WTC11 (cell line): ENCODE data around the gene SLC9A3. TPM values are rescaled to one million over a fixed set of nuclear protein-coding genes. Genes with fewer than 3 reads are reported as not detected.

ENCODE experiments used
- ATAC-seq: fragments of 200-7000 bp; cut with Tn5 transposase; 2 replicates; pipeline ENCODE4 v1.10.0; 2021; ENCODE audit warnings: mild to moderate bottlenecking, moderate library complexity
- CTCF ChIA-PET: fragments of 300-600 bp; sonication (Branson Sonifier 250); formaldehyde crosslinking; loops from one replicate; lab custom pipeline; 2021; ENCODE audit warnings: antibody characterized with exemption; lab: Charles Lee
- POLR2A ChIA-PET: fragments of 350-600 bp; sonication (Branson Sonifier 250); formaldehyde crosslinking; loops from one replicate; lab custom pipeline; 2021; ENCODE audit warnings: antibody characterized with exemption; lab: Charles Lee
- DNase-seq: peaks from one replicate; pipeline ENCODE4 v3.0.0; 2021; ENCODE audit warnings: low spot score
- H3K27ac Mint-ChIP-seq: 2 replicates; pipeline ENCODE4 v1.8.0; 2021; ENCODE audit warnings: mixed read lengths
- H3K27me3 Mint-ChIP-seq: 2 replicates; pipeline ENCODE4 v1.8.0; 2021; ENCODE audit warnings: low read depth, mild to moderate bottlenecking, moderate library complexity, mixed read lengths
- H3K36me3 Mint-ChIP-seq: 2 replicates; pipeline ENCODE4 v1.8.0; 2021; ENCODE audit warnings: mixed read lengths
- H3K4me1 Mint-ChIP-seq: 2 replicates; pipeline ENCODE4 v1.8.0; 2022; ENCODE audit warnings: mixed read lengths
- H3K4me3 Mint-ChIP-seq: 2 replicates; pipeline ENCODE4 v1.8.0; 2021; ENCODE audit warnings: mild to moderate bottlenecking, moderate library complexity, mixed read lengths
- H3K9me3 Mint-ChIP-seq: 2 replicates; pipeline ENCODE4 v1.8.0; 2021; ENCODE audit warnings: mixed read lengths
- CBFB ChIP-seq: sonication (generic); formaldehyde crosslinking; IDR thresholded peaks from 2 replicates; pipeline ENCODE4 v1.8.1; 2022; ENCODE audit warnings: mild to moderate bottlenecking, low read depth, missing genetic modification reagents
- CREM ChIP-seq: sonication (generic); formaldehyde crosslinking; IDR thresholded peaks from 2 replicates; pipeline ENCODE4 v1.8.1; 2022; ENCODE audit warnings: mild to moderate bottlenecking, missing genetic modification reagents, moderate library complexity
- CTCF ChIP-seq: fragments of 200-600 bp; IDR thresholded peaks from 2 replicates; pipeline ENCODE4 v1.8.0; 2022; ENCODE audit warnings: antibody characterized with exemption
- E2F4 ChIP-seq: sonication (generic); formaldehyde crosslinking; IDR thresholded peaks from 2 replicates; pipeline ENCODE4 v1.8.1; 2022; ENCODE audit warnings: low read depth, mild to moderate bottlenecking, moderate library complexity, missing genetic modification reagents, borderline replicate concordance
- FOXK1 ChIP-seq: sonication (generic); formaldehyde crosslinking; IDR thresholded peaks from 2 replicates; pipeline ENCODE4 v1.8.0; 2022; ENCODE audit warnings: mild to moderate bottlenecking, moderate library complexity, missing genetic modification reagents
- GABPB1 ChIP-seq: sonication (generic); formaldehyde crosslinking; IDR thresholded peaks from 2 replicates; pipeline ENCODE4 v1.8.1; 2023; ENCODE audit warnings: mild to moderate bottlenecking, missing genetic modification reagents
- IRF2 ChIP-seq: sonication (generic); formaldehyde crosslinking; IDR thresholded peaks from 2 replicates; pipeline ENCODE4 v1.8.0; 2022; ENCODE audit warnings: low read depth, missing genetic modification reagents, borderline replicate concordance
- MAX ChIP-seq: sonication (generic); formaldehyde crosslinking; IDR thresholded peaks from 2 replicates; pipeline ENCODE4 v1.8.0; 2022; ENCODE audit warnings: mild to moderate bottlenecking, missing genetic modification reagents
- NR1H2 ChIP-seq: sonication (generic); formaldehyde crosslinking; IDR thresholded peaks from 2 replicates; pipeline ENCODE4 v1.9.0; 2021; ENCODE audit warnings: mild to moderate bottlenecking, moderate library complexity, missing genetic modification reagents
- SP1 ChIP-seq: sonication (generic); formaldehyde crosslinking; conservative IDR thresholded peaks from 2 replicates; pipeline ENCODE4 v1.8.1; 2022; ENCODE audit warnings: missing genetic modification reagents
- TCF7 ChIP-seq: sonication (generic); formaldehyde crosslinking; IDR thresholded peaks from 2 replicates; pipeline ENCODE4 v1.8.0; 2022; ENCODE audit warnings: mild to moderate bottlenecking, low read depth, missing genetic modification reagents, moderate library complexity
- ZBTB21 ChIP-seq: sonication (generic); formaldehyde crosslinking; IDR thresholded peaks from 2 replicates; pipeline ENCODE4 v1.8.1; 2023; ENCODE audit warnings: mild to moderate bottlenecking, missing genetic modification reagents, borderline replicate concordance
- ZNF138 ChIP-seq: sonication (generic); formaldehyde crosslinking; conservative IDR thresholded peaks from 2 replicates; pipeline ENCODE4 v1.8.1; 2022; ENCODE audit warnings: mild to moderate bottlenecking, moderate library complexity, missing genetic modification reagents
- ZNF263 ChIP-seq: sonication (generic); formaldehyde crosslinking; IDR thresholded peaks from 2 replicates; pipeline ENCODE4 v1.8.1; 2022; ENCODE audit warnings: low read depth, mild to moderate bottlenecking, moderate library complexity, missing genetic modification reagents
- total RNA-seq: library from RNA; stranded (reverse); gene quantifications from 3 replicates; pipeline ENCODE4 v1.2.3, GENCODE V29; 2021
- TF ChIP-seq, protein P1 (sequence below): fragments of 250-450 bp; sonication (Bioruptor Pico); IDR thresholded peaks from 2 replicates; pipeline ENCODE4 v2.1.2; 2022; ENCODE audit warnings: mild to moderate bottlenecking, moderate library complexity
- TF ChIP-seq, protein P2 (sequence below): sonication (generic); formaldehyde crosslinking; IDR thresholded peaks from 2 replicates; pipeline ENCODE4 v1.8.0; 2023; ENCODE audit warnings: missing genetic modification reagents

Gene SLC9A3
- total RNA-seq, 1 experiment from 2014 or later, result 1.6 TPM

DNA sequence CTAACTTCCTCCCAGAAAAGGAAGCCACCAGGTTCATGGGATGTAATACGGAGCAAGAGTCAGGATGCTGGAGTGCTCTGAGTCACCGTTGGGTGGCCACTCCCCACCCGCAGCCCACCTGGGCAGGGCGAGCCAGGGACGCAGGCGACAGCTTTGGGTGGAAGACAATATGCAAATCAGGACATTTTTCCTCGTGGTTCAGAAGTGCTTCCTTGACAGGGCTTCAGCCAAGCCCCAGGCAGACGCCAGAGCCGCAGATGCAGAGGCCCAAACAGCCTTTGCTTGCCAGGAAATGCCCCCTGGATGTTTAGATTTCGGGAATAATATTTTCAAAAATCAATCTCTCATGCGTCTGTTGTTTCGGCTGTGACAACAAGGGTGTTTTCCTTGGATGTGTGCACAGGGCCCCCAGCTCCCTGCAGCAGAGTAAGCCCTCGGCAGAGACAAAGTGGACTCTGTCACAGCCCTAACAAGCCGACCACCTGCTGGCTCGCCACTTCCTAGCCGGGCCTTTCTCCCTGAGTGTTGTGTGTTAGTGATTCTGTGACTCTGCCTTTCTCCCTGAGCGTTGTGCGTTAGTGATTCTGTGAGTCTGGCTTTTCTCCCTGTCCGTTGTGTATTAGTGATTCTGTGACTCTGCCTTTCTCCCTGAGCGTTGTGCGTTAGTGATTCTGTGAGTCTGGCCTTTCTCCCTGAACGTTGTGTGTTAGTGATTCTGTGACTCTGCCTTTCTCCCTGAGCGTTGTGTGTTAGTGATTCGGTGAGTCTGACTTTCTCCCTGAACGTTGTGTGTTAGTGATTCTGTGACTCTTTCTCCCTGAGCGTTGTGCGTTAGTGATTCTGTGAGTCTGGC lies 11.8 kb upstream of the SLC9A3 start (continued):
- TF ChIP-seq, protein P1, sequence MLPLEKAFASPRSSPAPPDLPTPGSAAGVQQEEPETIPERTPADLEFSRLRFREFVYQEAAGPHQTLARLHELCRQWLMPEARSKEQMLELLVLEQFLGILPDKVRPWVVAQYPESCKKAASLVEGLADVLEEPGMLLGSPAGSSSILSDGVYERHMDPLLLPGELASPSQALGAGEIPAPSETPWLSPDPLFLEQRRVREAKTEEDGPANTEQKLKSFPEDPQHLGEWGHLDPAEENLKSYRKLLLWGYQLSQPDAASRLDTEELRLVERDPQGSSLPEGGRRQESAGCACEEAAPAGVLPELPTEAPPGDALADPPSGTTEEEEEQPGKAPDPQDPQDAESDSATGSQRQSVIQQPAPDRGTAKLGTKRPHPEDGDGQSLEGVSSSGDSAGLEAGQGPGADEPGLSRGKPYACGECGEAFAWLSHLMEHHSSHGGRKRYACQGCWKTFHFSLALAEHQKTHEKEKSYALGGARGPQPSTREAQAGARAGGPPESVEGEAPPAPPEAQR (CRISPR knock-in tag), result no peak
- TF ChIP-seq E2F4 (CRISPR knock-in tag), result no peak
- TF ChIP-seq NR1H2 (CRISPR knock-in tag), result no peak
- no peak for TF ChIP-seq ZBTB21 (CRISPR knock-in tag)
- TF ChIP-seq SP1 (CRISPR knock-in tag), result no peak
- no peak for TF ChIP-seq ZNF263 (CRISPR knock-in tag)
- no peak for TF ChIP-seq CREM (CRISPR knock-in tag)

DNA sequence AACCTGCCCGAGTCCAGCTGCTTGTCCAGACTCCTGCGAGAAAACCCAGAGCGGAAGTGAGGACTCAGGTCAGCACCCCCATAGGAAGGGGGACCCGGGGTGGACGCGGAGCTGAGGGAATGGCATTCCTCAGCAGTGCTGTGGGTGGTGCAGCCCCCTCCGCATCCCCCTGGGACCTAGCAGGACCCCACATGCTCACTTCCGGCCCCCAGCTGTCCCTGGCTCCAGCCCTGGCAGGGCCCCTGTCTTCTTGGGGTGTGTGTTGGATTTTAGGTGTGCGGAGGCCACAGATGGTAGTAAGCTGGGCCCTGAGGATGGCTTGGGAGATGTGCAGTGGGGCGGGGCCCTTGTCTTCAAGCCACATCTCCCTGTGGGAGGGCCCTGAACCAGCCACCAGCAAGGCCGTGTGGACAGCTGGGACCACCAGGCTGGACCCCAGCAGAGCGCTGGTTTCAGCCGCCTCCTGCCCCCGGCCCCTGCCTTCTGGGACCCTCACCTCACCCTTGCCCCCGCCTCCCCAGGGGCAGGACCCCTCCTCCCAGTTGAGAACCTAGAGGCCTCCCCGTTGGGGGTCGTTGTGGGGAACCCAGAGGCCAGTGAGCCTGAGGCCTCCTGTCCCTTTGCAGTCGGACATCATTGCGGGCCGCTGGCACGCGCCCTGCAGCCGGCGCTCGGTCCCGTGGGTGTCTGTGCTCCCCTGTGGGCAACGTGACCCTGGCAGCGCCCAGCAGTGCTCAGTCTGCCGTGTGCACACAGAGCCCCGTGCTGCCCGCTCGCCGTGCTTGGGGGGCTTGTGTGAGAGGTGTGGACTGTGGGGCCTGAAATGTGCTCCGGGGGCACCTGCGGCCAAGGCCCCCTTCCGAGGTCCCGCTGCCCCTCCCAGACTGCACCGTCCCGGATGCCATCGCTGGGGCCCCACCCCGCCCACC lies 10.8 kb upstream of the SLC9A3 start:
- H3K27me3 Mint-ChIP-seq, result peaks cover 13% of the 10 kb centered on the region
- POLR2A ChIA-PET, result no interaction called here

GRCh38 chr5:533955-534742 lies 9.9 kb upstream of the SLC9A3 start:
- ChIA-PET CTCF (no interaction called here), POLR2A (no interaction called here)
- no peak for DNase-seq
- Mint-ChIP-seq H3K4me1 (no peaks in the 10 kb centered on the region), H3K4me3 (no peak overlapping the region), H3K27me3 (peaks cover 22% of the 10 kb centered on the region), H3K27ac (no peak overlapping the region), H3K9me3 (no peaks in the 10 kb centered on the region), H3K36me3 (no peaks in the 10 kb centered on the region)
- peak; percentile 48 for ATAC-seq
- TF ChIP-seq FOXK1, result no peak
- TF ChIP-seq, protein P2, sequence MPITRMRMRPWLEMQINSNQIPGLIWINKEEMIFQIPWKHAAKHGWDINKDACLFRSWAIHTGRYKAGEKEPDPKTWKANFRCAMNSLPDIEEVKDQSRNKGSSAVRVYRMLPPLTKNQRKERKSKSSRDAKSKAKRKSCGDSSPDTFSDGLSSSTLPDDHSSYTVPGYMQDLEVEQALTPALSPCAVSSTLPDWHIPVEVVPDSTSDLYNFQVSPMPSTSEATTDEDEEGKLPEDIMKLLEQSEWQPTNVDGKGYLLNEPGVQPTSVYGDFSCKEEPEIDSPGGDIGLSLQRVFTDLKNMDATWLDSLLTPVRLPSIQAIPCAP (CRISPR knock-in tag), result no peak
- no peak for TF ChIP-seq ZNF138 (CRISPR knock-in tag)
- no peak for TF ChIP-seq CBFB (CRISPR knock-in tag)
- no peak for TF ChIP-seq IRF2 (CRISPR knock-in tag)
- no peak for TF ChIP-seq MAX (CRISPR knock-in tag)
- TF ChIP-seq TCF7 (CRISPR knock-in tag), result no peak
- no peak for TF ChIP-seq GABPB1
- no peak for TF ChIP-seq CTCF
- TF ChIP-seq, all 79 proteins: peak for 0

More for the DNA sequence above, 10.8 kb upstream of the SLC9A3 start:
- ATAC-seq, result no peak
- H3K27ac Mint-ChIP-seq, result no peak overlapping the region
- DNase-seq, result no peak
- CTCF ChIA-PET, result no interaction called here
- no peaks in the 10 kb centered on the region for H3K9me3 Mint-ChIP-seq
- H3K4me1 Mint-ChIP-seq, result no peaks in the 10 kb centered on the region
- no peak overlapping the region for H3K4me3 Mint-ChIP-seq
- no peaks in the 10 kb centered on the region for H3K36me3 Mint-ChIP-seq
- TF ChIP-seq CREM (CRISPR knock-in tag), result no peak
